Liver (tissue), 9 donors: ENCODE measurements around the gene AKAP13. TPM values are rescaled to one million over a fixed set of nuclear protein-coding genes. Genes with fewer than 3 reads are reported as not detected.

ENCODE experiments used
- DNase-seq: peaks from one replicate; pipeline ENCODE4 v3.0.0-alpha.2; 2017; ENCODE audit warnings: low spot score
- H3K27ac ChIP-seq, 2 donors: one replicate each; pipeline ENCODE4 v1.7.0; 2013; ENCODE audit warnings: inconsistent platforms in 2 of 2, low read length in 2 of 2, control low read depth in 1 of 2, low read depth in 1 of 2, mild to moderate bottlenecking in 1 of 2
- H3K27me3 ChIP-seq, 4 donors: one replicate each; pipeline versions ENCODE4 v1.6.1 to v1.7.0; 2013; ENCODE audit warnings: low read length in 3 of 4, inconsistent platforms in 1 of 4, mild to moderate bottlenecking in 1 of 4, moderate library complexity in 1 of 4; ENCODE audit not compliant: control insufficient read depth in 4 of 4, insufficient read depth in 4 of 4
- H3K36me3 ChIP-seq, 4 donors: one replicate each; pipeline versions ENCODE4 v1.6.1 to v1.7.0; 2013; ENCODE audit warnings: low read length in 3 of 4, mild to moderate bottlenecking in 3 of 4, low read depth in 1 of 4, moderate library complexity in 1 of 4; ENCODE audit not compliant: control insufficient read depth in 4 of 4, insufficient read depth in 3 of 4
- H3K4me1 ChIP-seq, 4 donors: one replicate each; pipeline versions ENCODE4 v1.6.1 to v1.7.0; 2013; ENCODE audit warnings: low read length in 3 of 4, mild to moderate bottlenecking in 3 of 4, moderate library complexity in 1 of 4; ENCODE audit not compliant: control insufficient read depth in 4 of 4, insufficient read depth in 4 of 4
- H3K4me3 ChIP-seq, 3 donors: one replicate each; pipeline versions ENCODE4 v1.6.1 to v1.7.0; 2013; ENCODE audit warnings: low read length in 3 of 3, control low read depth in 1 of 3, low read depth in 1 of 3, mild to moderate bottlenecking in 1 of 3
- H3K9ac ChIP-seq, 2 donors: one replicate each; pipeline ENCODE4 v1.7.0; 2013; ENCODE audit warnings: low read length in 2 of 2, mild to moderate bottlenecking in 2 of 2, moderate library complexity in 2 of 2, control low read depth in 1 of 2, low read depth in 1 of 2
- H3K9me3 ChIP-seq, 4 donors: one replicate each; pipeline versions ENCODE4 v1.6.1 to v1.7.0; 2013; ENCODE audit warnings: low read length in 3 of 4; ENCODE audit not compliant: control insufficient read depth in 4 of 4
- EGR1 ChIP-seq, 2 donors: IDR thresholded peaks; 2 replicates each; pipeline ENCODE4 v1.6.1; 2016 to 2018; ENCODE audit warnings: antibody characterized with exemption in 2 of 2, low read depth in 2 of 2
- FOXA1 ChIP-seq: IDR thresholded peaks from 2 replicates; pipeline ENCODE4 v1.6.1; 2016; ENCODE audit warnings: antibody characterized with exemption
- FOXA2 ChIP-seq: IDR thresholded peaks from 2 replicates; pipeline ENCODE4 v1.6.1; 2016; ENCODE audit warnings: antibody characterized with exemption
- GABPA ChIP-seq, 2 donors: IDR thresholded peaks in 1 of 2; conservative IDR thresholded peaks in 1 of 2; 2 replicates each; pipeline ENCODE4 v1.6.1; 2016; ENCODE audit warnings: antibody characterized with exemption in 2 of 2, mild to moderate bottlenecking in 1 of 2, moderate library complexity in 1 of 2
- HNF4A ChIP-seq, 2 donors: conservative IDR thresholded peaks; 2 replicates each; pipeline ENCODE4 v1.6.1; 2016; ENCODE audit warnings: antibody characterized with exemption in 2 of 2, mild to moderate bottlenecking in 2 of 2
- HNF4G ChIP-seq: IDR thresholded peaks from 2 replicates; pipeline ENCODE4 v1.6.1; 2016; ENCODE audit warnings: antibody characterized with exemption
- JUND ChIP-seq, 2 donors: IDR thresholded peaks; 2 replicates each; pipeline ENCODE4 v1.6.1; 2016; ENCODE audit warnings: antibody characterized with exemption in 2 of 2
- NR2F2 ChIP-seq: IDR thresholded peaks from 2 replicates; pipeline ENCODE4 v1.6.1; 2016; ENCODE audit warnings: antibody characterized with exemption
- RAD21 ChIP-seq, 2 donors: IDR thresholded peaks; 2 replicates each; pipeline ENCODE4 v1.6.1; 2016; ENCODE audit warnings: antibody characterized with exemption in 2 of 2, mild to moderate bottlenecking in 2 of 2
- RXRA ChIP-seq, 2 donors: IDR thresholded peaks; 2 replicates each; pipeline ENCODE4 v1.6.1; 2017 to 2018; ENCODE audit warnings: antibody characterized with exemption in 2 of 2, mild to moderate bottlenecking in 1 of 2
- SP1 ChIP-seq: IDR thresholded peaks from 2 replicates; pipeline ENCODE4 v1.6.1; 2018; ENCODE audit warnings: antibody characterized with exemption, mild to moderate bottlenecking
- TAF1 ChIP-seq: conservative IDR thresholded peaks from 2 replicates; pipeline ENCODE4 v1.6.1; 2016; ENCODE audit warnings: antibody characterized with exemption, mild to moderate bottlenecking
- YY1 ChIP-seq: IDR thresholded peaks from 2 replicates; pipeline ENCODE4 v1.6.1; 2016; ENCODE audit warnings: antibody characterized with exemption, mild to moderate bottlenecking
- WGBS: extraction: QIAGEN DNeasy Blood & Tissue Kit; methylation state at CpG from one replicate; pipeline ENCODE4 v1.1.7; 2013; 5-methylcytosine and 5-hydroxymethylcytosine counted together
- polyA plus RNA-seq, 2 donors: library from polyadenylated mRNA; stranded (reverse) in 1 of 2; unstranded in 1 of 2; fragments of 200-250 nt in 1 of 2; fragments of >200 nt in 1 of 2; fragmentation: Nextera tagmentation in 1 of 2; extraction: Ambion mirVana in 1 of 2; gene quantifications; one replicate each; pipeline versions ENCODE4 v1.2.1 to v1.2.3, GENCODE V29; 2013 to 2015
- total RNA-seq, 2 donors: library from RNA; depleted of rRNA; stranded (reverse); fragments of >200 nt; gene quantifications; one replicate each; pipeline ENCODE4 v1.2.3, GENCODE V29; 2014
- TF ChIP-seq, protein P1 (sequence below): fragments of 150-350 bp; IDR thresholded peaks from 2 replicates; pipeline ENCODE4 v1.5.1; 2017; ENCODE audit warnings: improper control_type of control experiment, low read depth, low read length; ENCODE audit not compliant: missing input control
- TF ChIP-seq, protein P2 (sequence below): IDR thresholded peaks from 2 replicates; pipeline ENCODE4 v1.6.1; 2016; ENCODE audit warnings: antibody characterized with exemption
- TF ChIP-seq, protein P3 (sequence below): IDR thresholded peaks from 2 replicates; pipeline ENCODE4 v1.6.1; 2016; ENCODE audit warnings: antibody characterized with exemption
- TF ChIP-seq, protein P4 (sequence below): IDR thresholded peaks from 2 replicates; pipeline ENCODE4 v1.6.1; 2016; ENCODE audit warnings: antibody characterized with exemption, mild to moderate bottlenecking
- TF ChIP-seq, protein P5 (sequence below): IDR thresholded peaks from 2 replicates; pipeline ENCODE4 v1.6.1; 2016; ENCODE audit warnings: antibody characterized with exemption
- donor health status: healthy.
- donor health status: healthy.
- donor health status: healthy.
- donor health status: healthy.
- donor health status: healthy.

AKAP13 gene
- total and polyA plus RNA-seq, 4 donors: 18.6 to 92.3 (median 37.4) TPM

DNA sequence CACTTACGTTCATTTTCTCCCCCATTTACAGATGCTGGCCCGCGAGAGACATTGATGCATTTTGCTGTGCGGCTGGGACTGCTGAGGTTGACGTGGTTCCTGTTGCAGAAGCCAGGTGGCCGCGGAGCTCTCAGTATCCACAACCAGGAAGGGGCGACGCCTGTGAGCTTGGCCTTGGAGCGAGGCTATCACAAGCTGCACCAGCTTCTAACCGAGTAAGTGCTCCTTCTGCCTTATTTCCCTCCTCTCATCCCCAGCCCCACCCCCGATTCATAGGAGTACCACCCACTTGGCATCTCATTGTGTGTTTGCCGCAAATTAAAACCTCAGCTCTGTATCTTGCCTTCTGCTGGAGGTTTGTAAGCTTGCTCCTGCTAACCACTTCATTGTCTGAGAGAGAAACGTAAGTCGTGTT, 163.3 kb downstream of the AKAP13 start:
- DNase-seq: no peak
- WGBS: 64% methylated on average over 15 of the region's 15 CpGs
- no peak overlapping the region for H3K4me3 ChIP-seq
- H3K27me3 ChIP-seq: no peaks in the 10 kb centered on the region
- H3K4me1 ChIP-seq: no peaks in the 10 kb centered on the region
- no peaks in the 10 kb centered on the region for H3K9me3 ChIP-seq
- peaks cover 0 to 3% (median 0%) of the 10 kb centered on the region in 4 donors for H3K36me3 ChIP-seq
- H3K9ac ChIP-seq: no peak overlapping the region
- peak overlapping the region in 1 of 2 donors; percentile 33 for H3K27ac ChIP-seq
- TF ChIP-seq, protein P1, sequence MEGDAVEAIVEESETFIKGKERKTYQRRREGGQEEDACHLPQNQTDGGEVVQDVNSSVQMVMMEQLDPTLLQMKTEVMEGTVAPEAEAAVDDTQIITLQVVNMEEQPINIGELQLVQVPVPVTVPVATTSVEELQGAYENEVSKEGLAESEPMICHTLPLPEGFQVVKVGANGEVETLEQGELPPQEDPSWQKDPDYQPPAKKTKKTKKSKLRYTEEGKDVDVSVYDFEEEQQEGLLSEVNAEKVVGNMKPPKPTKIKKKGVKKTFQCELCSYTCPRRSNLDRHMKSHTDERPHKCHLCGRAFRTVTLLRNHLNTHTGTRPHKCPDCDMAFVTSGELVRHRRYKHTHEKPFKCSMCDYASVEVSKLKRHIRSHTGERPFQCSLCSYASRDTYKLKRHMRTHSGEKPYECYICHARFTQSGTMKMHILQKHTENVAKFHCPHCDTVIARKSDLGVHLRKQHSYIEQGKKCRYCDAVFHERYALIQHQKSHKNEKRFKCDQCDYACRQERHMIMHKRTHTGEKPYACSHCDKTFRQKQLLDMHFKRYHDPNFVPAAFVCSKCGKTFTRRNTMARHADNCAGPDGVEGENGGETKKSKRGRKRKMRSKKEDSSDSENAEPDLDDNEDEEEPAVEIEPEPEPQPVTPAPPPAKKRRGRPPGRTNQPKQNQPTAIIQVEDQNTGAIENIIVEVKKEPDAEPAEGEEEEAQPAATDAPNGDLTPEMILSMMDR: peak; percentile 14
- TF ChIP-seq SP1 (no peak), RAD21 (IDR thresholded peaks at IDR 0.05) (peak in 1 of 2 donors; percentile 9)

DNA sequence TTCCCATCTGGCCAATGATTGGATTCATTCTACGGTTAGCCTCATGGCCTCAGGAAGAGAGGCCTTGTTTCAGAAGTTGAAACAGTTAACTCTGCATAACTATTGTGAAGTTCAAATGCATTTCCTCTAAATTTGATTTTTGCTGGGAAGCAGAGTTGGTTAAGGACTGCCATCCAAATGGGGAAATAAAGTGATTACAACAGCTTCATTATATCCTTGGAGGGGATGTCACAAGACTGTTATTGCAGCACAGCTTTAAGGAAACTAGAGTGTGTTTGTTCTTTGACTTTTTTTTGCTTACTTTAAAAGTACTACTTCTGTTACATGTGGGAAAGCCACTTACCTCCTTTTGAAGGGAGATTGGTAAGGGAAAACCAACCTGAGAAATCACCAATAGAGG, 164.8 kb downstream of the AKAP13 start:
- no peak for DNase-seq
- Histone ChIP-seq H3K27me3 (no peaks in the 10 kb centered on the region), H3K9me3 (no peaks in the 10 kb centered on the region), H3K4me3 (no peak overlapping the region), H3K27ac (peak overlapping the region; percentile 4 to 42), H3K9ac (no peak overlapping the region), H3K36me3 (peaks cover 0 to 3% (median 0%) of the 10 kb centered on the region in 4 donors), H3K4me1 (no peaks in the 10 kb centered on the region)
- WGBS: 74% methylated on average over 1 of the region's 1 CpG
- TF ChIP-seq JUND (IDR thresholded peaks at IDR 0.05) (no peak), GABPA (IDR thresholded peaks at IDR 0.05 in 1 of 2, conservative IDR thresholded peaks at IDR 0.05 in 1 of 2) (no peak), FOXA1 (no peak), SP1 (no peak), FOXA2 (no peak), NR2F2 (no peak), EGR1 (IDR thresholded peaks at IDR 0.05; ENCODE audit: low read depth in 2 of 2) (no peak), RAD21 (IDR thresholded peaks at IDR 0.05) (no peak), HNF4A (conservative IDR thresholded peaks at IDR 0.05) (no peak), YY1 (no peak), RXRA (IDR thresholded peaks at IDR 0.05) (no peak), HNF4G (no peak), TAF1 (no peak)
- TF ChIP-seq, protein P2, sequence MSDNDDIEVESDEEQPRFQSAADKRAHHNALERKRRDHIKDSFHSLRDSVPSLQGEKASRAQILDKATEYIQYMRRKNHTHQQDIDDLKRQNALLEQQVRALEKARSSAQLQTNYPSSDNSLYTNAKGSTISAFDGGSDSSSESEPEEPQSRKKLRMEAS: no peak
- TF ChIP-seq, protein P3, sequence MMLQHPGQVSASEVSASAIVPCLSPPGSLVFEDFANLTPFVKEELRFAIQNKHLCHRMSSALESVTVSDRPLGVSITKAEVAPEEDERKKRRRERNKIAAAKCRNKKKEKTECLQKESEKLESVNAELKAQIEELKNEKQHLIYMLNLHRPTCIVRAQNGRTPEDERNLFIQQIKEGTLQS: no peak
- TF ChIP-seq, protein P4, sequence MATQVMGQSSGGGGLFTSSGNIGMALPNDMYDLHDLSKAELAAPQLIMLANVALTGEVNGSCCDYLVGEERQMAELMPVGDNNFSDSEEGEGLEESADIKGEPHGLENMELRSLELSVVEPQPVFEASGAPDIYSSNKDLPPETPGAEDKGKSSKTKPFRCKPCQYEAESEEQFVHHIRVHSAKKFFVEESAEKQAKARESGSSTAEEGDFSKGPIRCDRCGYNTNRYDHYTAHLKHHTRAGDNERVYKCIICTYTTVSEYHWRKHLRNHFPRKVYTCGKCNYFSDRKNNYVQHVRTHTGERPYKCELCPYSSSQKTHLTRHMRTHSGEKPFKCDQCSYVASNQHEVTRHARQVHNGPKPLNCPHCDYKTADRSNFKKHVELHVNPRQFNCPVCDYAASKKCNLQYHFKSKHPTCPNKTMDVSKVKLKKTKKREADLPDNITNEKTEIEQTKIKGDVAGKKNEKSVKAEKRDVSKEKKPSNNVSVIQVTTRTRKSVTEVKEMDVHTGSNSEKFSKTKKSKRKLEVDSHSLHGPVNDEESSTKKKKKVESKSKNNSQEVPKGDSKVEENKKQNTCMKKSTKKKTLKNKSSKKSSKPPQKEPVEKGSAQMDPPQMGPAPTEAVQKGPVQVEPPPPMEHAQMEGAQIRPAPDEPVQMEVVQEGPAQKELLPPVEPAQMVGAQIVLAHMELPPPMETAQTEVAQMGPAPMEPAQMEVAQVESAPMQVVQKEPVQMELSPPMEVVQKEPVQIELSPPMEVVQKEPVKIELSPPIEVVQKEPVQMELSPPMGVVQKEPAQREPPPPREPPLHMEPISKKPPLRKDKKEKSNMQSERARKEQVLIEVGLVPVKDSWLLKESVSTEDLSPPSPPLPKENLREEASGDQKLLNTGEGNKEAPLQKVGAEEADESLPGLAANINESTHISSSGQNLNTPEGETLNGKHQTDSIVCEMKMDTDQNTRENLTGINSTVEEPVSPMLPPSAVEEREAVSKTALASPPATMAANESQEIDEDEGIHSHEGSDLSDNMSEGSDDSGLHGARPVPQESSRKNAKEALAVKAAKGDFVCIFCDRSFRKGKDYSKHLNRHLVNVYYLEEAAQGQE: no peak
- TF ChIP-seq, protein P5, sequence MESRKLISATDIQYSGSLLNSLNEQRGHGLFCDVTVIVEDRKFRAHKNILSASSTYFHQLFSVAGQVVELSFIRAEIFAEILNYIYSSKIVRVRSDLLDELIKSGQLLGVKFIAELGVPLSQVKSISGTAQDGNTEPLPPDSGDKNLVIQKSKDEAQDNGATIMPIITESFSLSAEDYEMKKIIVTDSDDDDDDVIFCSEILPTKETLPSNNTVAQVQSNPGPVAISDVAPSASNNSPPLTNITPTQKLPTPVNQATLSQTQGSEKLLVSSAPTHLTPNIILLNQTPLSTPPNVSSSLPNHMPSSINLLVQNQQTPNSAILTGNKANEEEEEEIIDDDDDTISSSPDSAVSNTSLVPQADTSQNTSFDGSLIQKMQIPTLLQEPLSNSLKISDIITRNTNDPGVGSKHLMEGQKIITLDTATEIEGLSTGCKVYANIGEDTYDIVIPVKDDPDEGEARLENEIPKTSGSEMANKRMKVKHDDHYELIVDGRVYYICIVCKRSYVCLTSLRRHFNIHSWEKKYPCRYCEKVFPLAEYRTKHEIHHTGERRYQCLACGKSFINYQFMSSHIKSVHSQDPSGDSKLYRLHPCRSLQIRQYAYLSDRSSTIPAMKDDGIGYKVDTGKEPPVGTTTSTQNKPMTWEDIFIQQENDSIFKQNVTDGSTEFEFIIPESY: no peak
- TF ChIP-seq, protein P1: no peak
